AG10803 (cell line): ENCODE data around the gene CXCL8.

Experiments used
- DNase-seq: peaks from one replicate; pipeline ENCODE4 v3.0.0; 2010; ENCODE audit warnings: low read depth
- H3K4me3 ChIP-seq: 2 replicates; pipeline ENCODE4 v1.5.1; 2011; ENCODE audit warnings: mild to moderate bottlenecking, low read length, control low read depth
- TF ChIP-seq, protein P1 (sequence below): conservative IDR thresholded peaks from 2 replicates; pipeline ENCODE4 v1.5.1; 2011; ENCODE audit warnings: mild to moderate bottlenecking, low read length, control low read depth, inconsistent platforms

The CXCL8 gene

DNA sequence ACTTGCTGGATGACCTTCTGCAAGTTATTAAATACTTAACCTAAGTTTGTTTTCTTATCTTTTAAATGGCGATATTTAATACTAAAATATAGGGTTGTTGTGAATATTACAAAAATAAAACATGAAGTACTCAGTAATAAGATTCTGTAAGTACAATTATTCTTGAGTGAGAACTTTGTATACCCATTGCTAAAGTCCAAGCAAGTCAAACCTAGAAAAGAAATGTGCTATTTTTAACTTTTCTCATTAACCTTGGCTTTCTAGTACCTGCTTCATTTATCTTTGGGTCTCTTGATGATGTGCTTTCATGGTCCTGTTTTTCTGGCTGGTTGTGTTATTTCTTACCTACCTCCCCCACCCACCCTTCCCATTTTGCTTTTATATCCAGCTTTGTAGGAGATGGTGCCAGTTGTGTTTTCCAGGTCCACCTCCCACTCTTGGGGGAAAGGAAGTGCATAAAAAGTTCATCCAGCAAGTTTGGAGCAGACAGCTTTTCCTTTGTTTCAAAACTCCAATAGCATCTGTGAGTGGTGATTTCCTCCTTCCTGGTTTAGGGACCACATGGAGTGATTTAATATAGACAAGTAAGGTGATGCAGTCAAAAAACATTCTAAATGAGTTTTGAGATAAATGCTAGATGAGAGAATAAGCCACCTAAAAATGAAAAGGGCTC, 7.5 kb upstream of the CXCL8 start:
- DNase-seq = no peak
- TF ChIP-seq, protein P1, sequence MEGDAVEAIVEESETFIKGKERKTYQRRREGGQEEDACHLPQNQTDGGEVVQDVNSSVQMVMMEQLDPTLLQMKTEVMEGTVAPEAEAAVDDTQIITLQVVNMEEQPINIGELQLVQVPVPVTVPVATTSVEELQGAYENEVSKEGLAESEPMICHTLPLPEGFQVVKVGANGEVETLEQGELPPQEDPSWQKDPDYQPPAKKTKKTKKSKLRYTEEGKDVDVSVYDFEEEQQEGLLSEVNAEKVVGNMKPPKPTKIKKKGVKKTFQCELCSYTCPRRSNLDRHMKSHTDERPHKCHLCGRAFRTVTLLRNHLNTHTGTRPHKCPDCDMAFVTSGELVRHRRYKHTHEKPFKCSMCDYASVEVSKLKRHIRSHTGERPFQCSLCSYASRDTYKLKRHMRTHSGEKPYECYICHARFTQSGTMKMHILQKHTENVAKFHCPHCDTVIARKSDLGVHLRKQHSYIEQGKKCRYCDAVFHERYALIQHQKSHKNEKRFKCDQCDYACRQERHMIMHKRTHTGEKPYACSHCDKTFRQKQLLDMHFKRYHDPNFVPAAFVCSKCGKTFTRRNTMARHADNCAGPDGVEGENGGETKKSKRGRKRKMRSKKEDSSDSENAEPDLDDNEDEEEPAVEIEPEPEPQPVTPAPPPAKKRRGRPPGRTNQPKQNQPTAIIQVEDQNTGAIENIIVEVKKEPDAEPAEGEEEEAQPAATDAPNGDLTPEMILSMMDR = no peak
- H3K4me3 ChIP-seq = no peak overlapping the region

DNA sequence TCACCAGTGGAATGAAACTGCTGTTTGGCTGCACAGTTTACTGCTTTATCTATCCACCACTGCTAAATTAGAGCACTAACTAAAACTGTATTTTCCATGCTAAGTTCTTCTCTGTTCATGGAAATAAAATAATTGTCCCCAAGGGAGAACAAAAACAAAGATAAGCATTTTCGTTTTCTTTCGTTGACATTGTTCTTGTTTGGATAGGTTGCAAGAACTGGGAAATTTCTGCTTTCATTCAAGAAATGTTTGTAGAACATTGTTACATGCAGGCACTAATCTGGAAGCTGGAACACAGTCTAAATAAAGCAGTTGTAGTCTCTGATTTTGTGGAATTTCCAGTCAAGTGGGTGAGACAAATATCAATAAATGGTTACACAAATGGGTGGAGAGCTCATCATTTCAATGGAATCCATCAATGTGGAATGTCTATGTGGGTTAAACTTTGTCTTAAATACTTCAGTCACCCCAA, 5.8 kb upstream of the CXCL8 start:
- TF ChIP-seq, protein P1 = no peak
- peak; percentile 67 for DNase-seq
- H3K4me3 ChIP-seq = no peak overlapping the region

DNA sequence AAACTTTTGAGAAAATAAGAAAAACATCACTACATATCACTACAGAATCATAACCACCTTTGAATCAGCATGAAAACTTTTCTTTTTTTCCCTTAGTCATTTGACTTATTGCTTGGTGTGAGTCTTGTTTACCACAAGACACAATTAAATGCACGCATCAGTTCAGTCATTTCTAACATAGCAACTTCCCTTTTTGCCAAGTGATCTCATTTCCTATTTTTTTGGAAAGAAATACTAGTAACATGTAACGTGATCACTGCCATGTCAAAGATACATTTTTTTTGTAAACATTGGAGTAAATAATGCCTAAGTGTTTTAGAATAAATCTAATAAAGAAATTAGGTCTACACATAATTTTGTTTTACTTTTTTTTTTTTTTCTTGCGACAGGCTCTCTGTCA, 5.1 kb upstream of the CXCL8 start:
- no peak overlapping the region for H3K4me3 ChIP-seq
- peak; percentile 78 for DNase-seq
- TF ChIP-seq, protein P1 = no peak

DNA sequence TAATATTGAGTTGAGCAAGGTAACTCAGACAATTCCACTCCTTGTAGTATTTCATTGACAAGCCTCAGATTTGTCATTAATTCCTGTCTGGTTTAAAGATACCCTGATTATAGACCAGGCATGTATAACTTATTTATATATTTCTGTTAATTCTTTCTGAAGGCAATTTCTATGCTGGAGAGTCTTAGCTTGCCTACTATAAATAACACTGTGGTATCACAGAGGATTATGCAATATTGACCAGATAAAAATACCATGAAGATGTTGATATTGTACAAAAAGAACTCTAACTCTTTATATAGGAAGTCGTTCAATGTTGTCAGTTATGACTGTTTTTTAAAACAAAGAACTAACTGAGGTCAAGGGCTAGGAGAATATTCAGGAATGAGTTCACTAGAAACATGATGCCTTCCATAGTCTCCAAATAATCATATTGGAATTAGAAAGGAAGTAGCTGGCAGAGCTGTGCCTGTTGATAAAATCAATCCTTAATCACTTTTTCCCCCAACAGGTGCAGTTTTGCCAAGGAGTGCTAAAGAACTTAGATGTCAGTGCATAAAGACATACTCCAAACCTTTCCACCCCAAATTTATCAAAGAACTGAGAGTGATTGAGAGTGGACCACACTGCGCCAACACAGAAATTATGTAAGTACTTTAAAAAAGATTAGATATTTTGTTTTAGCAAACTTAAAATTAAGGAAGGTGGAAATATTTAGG, 821 bp downstream of the CXCL8 start:
- no peak overlapping the region for H3K4me3 ChIP-seq
- TF ChIP-seq, protein P1 = no peak
- no peak for DNase-seq

DNA sequence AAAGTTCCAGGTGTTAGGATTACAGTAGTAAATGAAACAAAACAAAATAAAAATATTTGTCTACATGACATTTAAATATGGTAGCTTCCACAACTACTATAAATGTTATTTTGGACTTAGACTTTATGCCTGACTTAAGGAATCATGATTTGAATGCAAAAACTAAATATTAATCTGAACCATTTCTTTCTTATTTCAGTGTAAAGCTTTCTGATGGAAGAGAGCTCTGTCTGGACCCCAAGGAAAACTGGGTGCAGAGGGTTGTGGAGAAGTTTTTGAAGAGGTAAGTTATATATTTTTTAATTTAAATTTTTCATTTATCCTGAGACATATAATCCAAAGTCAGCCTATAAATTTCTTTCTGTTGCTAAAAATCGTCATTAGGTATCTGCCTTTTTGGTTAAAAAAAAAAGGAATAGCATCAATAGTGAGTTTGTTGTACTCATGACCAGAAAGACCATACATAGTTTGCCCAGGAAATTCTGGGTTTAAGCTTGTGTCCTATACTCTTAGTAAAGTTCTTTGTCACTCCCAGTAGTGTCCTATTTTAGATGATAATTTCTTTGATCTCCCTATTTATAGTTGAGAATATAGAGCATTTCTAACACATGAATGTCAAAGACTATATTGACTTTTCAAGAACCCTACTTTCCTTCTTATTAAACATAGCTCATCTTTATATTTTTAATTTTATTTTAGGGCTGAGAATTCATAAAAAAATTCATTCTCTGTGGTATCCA, 1.6 kb downstream of the CXCL8 start:
- H3K4me3 ChIP-seq = no peak overlapping the region
- DNase-seq = no peak
- TF ChIP-seq, protein P1 = no peak

DNA sequence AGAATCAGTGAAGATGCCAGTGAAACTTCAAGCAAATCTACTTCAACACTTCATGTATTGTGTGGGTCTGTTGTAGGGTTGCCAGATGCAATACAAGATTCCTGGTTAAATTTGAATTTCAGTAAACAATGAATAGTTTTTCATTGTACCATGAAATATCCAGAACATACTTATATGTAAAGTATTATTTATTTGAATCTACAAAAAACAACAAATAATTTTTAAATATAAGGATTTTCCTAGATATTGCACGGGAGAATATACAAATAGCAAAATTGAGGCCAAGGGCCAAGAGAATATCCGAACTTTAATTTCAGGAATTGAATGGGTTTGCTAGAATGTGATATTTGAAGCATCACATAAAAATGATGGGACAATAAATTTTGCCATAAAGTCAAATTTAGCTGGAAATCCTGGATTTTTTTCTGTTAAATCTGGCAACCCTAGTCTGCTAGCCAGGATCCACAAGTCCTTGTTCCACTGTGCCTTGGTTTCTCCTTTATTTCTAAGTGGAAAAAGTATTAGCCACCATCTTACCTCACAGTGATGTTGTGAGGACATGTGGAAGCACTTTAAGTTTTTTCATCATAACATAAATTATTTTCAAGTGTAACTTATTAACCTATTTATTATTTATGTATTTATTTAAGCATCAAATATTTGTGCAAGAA, 2.3 kb downstream of the CXCL8 start:
- DNase-seq = no peak
- TF ChIP-seq, protein P1 = no peak
- no peak overlapping the region for H3K4me3 ChIP-seq
